Measurements from ENCODE around the gene GTPBP4. TPM values are rescaled to one million over a fixed set of nuclear protein-coding genes. Genes with fewer than 3 reads are reported as not detected.

Gene GTPBP4
- total RNA-seq, 1 donor from 2014 or later: 106 TPM

GRCh38 chr10:1057106-1057657 lies 68.9 kb downstream of the GTPBP4 start:
- Mint-ChIP-seq H3K27ac (ENCODE audit: unreplicated experiment) (peak overlapping the region; percentile 72), H3K9me3 (ENCODE audit: unreplicated experiment) (no peaks in the 10 kb centered on the region), H3K36me3 (ENCODE audit: low read depth, unreplicated experiment) (peaks cover 5% of the 10 kb centered on the region), H3K4me1 (ENCODE audit: low read depth, unreplicated experiment) (peaks cover 23% of the 10 kb centered on the region), H3K4me3 (ENCODE audit: unreplicated experiment) (peak overlapping the region; percentile 88), H3K27me3 (ENCODE audit: low read depth, unreplicated experiment) (no peaks in the 10 kb centered on the region)
- H3K9ac ChIP-seq (ENCODE audit: low read length): peak overlapping the region; percentile 97
- FAIRE-seq (no peak), DNase-seq (ENCODE audit: low read depth) (no peak)
- H3K4me2 ChIP-seq (ENCODE audit: low read length): peak overlapping the region; percentile 93
- peak overlapping the region; percentile 54 for H2AFZ ChIP-seq (ENCODE audit: low read depth, low read length)
- H3K4me1 ChIP-seq (ENCODE audit: insufficient read depth, low read length): peaks cover 26% of the 10 kb centered on the region
- peak overlapping the region; percentile 78 for H3K4me3 ChIP-seq (ENCODE audit: insufficient read depth, low read depth, low read length)
- peaks cover 91% of the 10 kb centered on the region for H3K79me2 ChIP-seq (ENCODE audit: insufficient read depth, low read length)
- peaks cover 44% of the 10 kb centered on the region for H4K20me1 ChIP-seq (ENCODE audit: insufficient read depth, low read length)
- H3K27me3 ChIP-seq (ENCODE audit: insufficient read depth, low read length): no peaks in the 10 kb centered on the region
- H3K9me3 ChIP-seq (ENCODE audit: insufficient read depth, low read depth, low read length): no peaks in the 10 kb centered on the region
- peaks cover 9% of the 10 kb centered on the region for H3K36me3 ChIP-seq (ENCODE audit: insufficient read depth, low read length)
- peak overlapping the region; percentile 98 for H3K27ac ChIP-seq (ENCODE audit: low read depth, low read length)
- no peak for TF ChIP-seq EZH2 (IDR thresholded peaks at IDR 0.05; ENCODE audit: insufficient read depth, low read length)
- no peak for TF ChIP-seq CTCF (IDR thresholded peaks at IDR 0.05; ENCODE audit: insufficient read depth, low read depth, low read length)

- Histone ChIP-seq H3K27ac (ENCODE audit: low read depth, low read length) (no peak overlapping the region), H3K27me3 (ENCODE audit: insufficient read depth, low read length) (no peaks in the 10 kb centered on the region), H3K4me3 (ENCODE audit: insufficient read depth, low read depth, low read length) (no peak overlapping the region), H4K20me1 (ENCODE audit: insufficient read depth, low read length) (peaks cover 44% of the 10 kb centered on the region), H3K9me3 (ENCODE audit: insufficient read depth, low read depth, low read length) (no peaks in the 10 kb centered on the region), H2AFZ (ENCODE audit: low read depth, low read length) (no peak overlapping the region), H3K9ac (ENCODE audit: low read length) (no peak overlapping the region), H3K4me2 (ENCODE audit: low read length) (peak overlapping the region; percentile 93), H3K4me1 (ENCODE audit: insufficient read depth, low read length) (peaks cover 32% of the 10 kb centered on the region), H3K79me2 (ENCODE audit: insufficient read depth, low read length) (peaks cover 89% of the 10 kb centered on the region), H3K36me3 (ENCODE audit: insufficient read depth, low read length) (peaks cover 4% of the 10 kb centered on the region)
- FAIRE-seq (no peak), DNase-seq (ENCODE audit: low read depth) (no peak)
- peak overlapping the region; percentile 88 for H3K4me3 Mint-ChIP-seq (ENCODE audit: unreplicated experiment)
- peaks cover 30% of the 10 kb centered on the region for H3K4me1 Mint-ChIP-seq (ENCODE audit: low read depth, unreplicated experiment)
- no peaks in the 10 kb centered on the region for H3K36me3 Mint-ChIP-seq (ENCODE audit: low read depth, unreplicated experiment)
- H3K27me3 Mint-ChIP-seq (ENCODE audit: low read depth, unreplicated experiment): no peaks in the 10 kb centered on the region
- no peaks in the 10 kb centered on the region for H3K9me3 Mint-ChIP-seq (ENCODE audit: unreplicated experiment)
- peak overlapping the region; percentile 6 for H3K27ac Mint-ChIP-seq (ENCODE audit: unreplicated experiment)
- no peak for TF ChIP-seq CTCF (IDR thresholded peaks at IDR 0.05; ENCODE audit: insufficient read depth, low read depth, low read length)
- TF ChIP-seq EZH2 (IDR thresholded peaks at IDR 0.05; ENCODE audit: insufficient read depth, low read length): no peak
These were observed 69.8 kb downstream of the GTPBP4 start for GRCh38 chr10:1058017-1058416.

GRCh38 chr10:1059902-1060301 lies 71.7 kb downstream of the GTPBP4 start:
- H3K4me2 ChIP-seq (ENCODE audit: low read length): no peak overlapping the region

More at GRCh38 chr10:1059902-1060301, 71.7 kb downstream of the GTPBP4 start:
- H3K9me3 ChIP-seq (ENCODE audit: insufficient read depth, low read depth, low read length): no peaks in the 10 kb centered on the region
- no peak overlapping the region for H2AFZ ChIP-seq (ENCODE audit: low read depth, low read length)
- TF ChIP-seq CTCF (IDR thresholded peaks at IDR 0.05; ENCODE audit: insufficient read depth, low read depth, low read length): no peak
- no peak for TF ChIP-seq EZH2 (IDR thresholded peaks at IDR 0.05; ENCODE audit: insufficient read depth, low read length)
- Mint-ChIP-seq H3K4me3 (ENCODE audit: unreplicated experiment) (no peak overlapping the region), H3K27me3 (ENCODE audit: low read depth, unreplicated experiment) (no peaks in the 10 kb centered on the region), H3K9me3 (ENCODE audit: unreplicated experiment) (no peaks in the 10 kb centered on the region), H3K27ac (ENCODE audit: unreplicated experiment) (peak overlapping the region; percentile 42), H3K4me1 (ENCODE audit: low read depth, unreplicated experiment) (peaks cover 21% of the 10 kb centered on the region), H3K36me3 (ENCODE audit: low read depth, unreplicated experiment) (no peaks in the 10 kb centered on the region)
- no peak for DNase-seq (ENCODE audit: low read depth)
- H4K20me1 ChIP-seq (ENCODE audit: insufficient read depth, low read length): peaks cover 46% of the 10 kb centered on the region
- H3K27ac ChIP-seq (ENCODE audit: low read depth, low read length): no peak overlapping the region
- no peak for FAIRE-seq
- no peak overlapping the region for H3K9ac ChIP-seq (ENCODE audit: low read length)
- peaks cover 29% of the 10 kb centered on the region for H3K4me1 ChIP-seq (ENCODE audit: insufficient read depth, low read length)
- no peak overlapping the region for H3K4me3 ChIP-seq (ENCODE audit: insufficient read depth, low read depth, low read length)
- H3K36me3 ChIP-seq (ENCODE audit: insufficient read depth, low read length): peaks cover 6% of the 10 kb centered on the region
- H3K27me3 ChIP-seq (ENCODE audit: insufficient read depth, low read length): no peaks in the 10 kb centered on the region
- H3K79me2 ChIP-seq (ENCODE audit: insufficient read depth, low read length): peaks cover 88% of the 10 kb centered on the region
